Parathyroid adenoma (tissue), 2 donors: ENCODE measurements around the gene KRT10.

ENCODE experiments used
- H2AFZ ChIP-seq: fragments of 300-600 bp; sonication (generic); one replicate; pipeline ENCODE4 v1.7.0; 2017; ENCODE audit warnings: antibody characterized with exemption, mild to moderate bottlenecking
- H3K27ac ChIP-seq: fragments of 300-600 bp; sonication (generic); one replicate; pipeline ENCODE4 v1.7.0; 2017
- H3K27me3 ChIP-seq: fragments of 300-600 bp; sonication (generic); one replicate; pipeline ENCODE4 v1.7.0; 2017; ENCODE audit warnings: low read length; ENCODE audit not compliant: control insufficient read depth, insufficient read depth
- H3K36me3 ChIP-seq: fragments of 300-600 bp; sonication (generic); one replicate; pipeline ENCODE4 v1.7.0; 2017; ENCODE audit warnings: low read length; ENCODE audit not compliant: control insufficient read depth, insufficient read depth
- H3K4me1 ChIP-seq: fragments of 300-600 bp; sonication (generic); one replicate; pipeline ENCODE4 v1.7.0; 2017; ENCODE audit warnings: control low read depth
- H3K4me2 ChIP-seq: fragments of 300-600 bp; sonication (generic); one replicate; pipeline ENCODE4 v1.7.0; 2017; ENCODE audit warnings: low read length
- H3K4me3 ChIP-seq: fragments of 300-600 bp; sonication (generic); one replicate; pipeline ENCODE4 v1.7.0; 2017; ENCODE audit warnings: low read depth, low read length
- H3K79me2 ChIP-seq: fragments of 300-600 bp; sonication (generic); one replicate; pipeline ENCODE4 v1.7.0; 2017; ENCODE audit warnings: control low read depth
- H3K9ac ChIP-seq: fragments of 300-600 bp; sonication (generic); one replicate; pipeline ENCODE4 v1.7.0; 2017; ENCODE audit warnings: mild to moderate bottlenecking
- H3K9me3 ChIP-seq: fragments of 300-600 bp; sonication (generic); one replicate; pipeline ENCODE4 v1.7.0; 2017; ENCODE audit warnings: low read length; ENCODE audit not compliant: control insufficient read depth
- TF ChIP-seq, protein P1 (sequence below): fragments of 300-600 bp; sonication (generic); IDR thresholded peaks from one replicate; pipeline ENCODE4 v1.7.0; 2017; ENCODE audit warnings: antibody characterized with exemption, mild to moderate bottlenecking
- donor health status: primary hyperparathyroidism.

Gene KRT10

DNA sequence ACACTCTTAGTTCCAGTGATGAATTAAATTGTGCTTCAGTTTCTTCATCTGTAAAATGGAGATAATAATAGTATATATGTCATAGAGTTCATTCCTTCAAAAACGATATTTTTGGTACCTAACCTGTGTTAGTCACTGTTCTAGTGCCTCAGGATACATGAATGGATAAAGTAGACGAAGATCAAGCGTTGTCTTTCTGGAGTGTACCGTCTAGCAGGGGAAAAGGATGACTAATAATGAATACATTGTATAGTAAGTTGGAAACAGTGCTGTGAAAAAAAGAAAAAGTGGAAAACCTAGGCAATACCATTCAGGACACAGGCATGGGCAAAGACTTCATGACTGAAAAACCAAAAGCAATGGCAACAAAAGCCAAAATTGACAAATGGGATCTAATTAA lies 8.6 kb downstream of the KRT10 start:
- no peaks in the 10 kb centered on the region for H3K27me3 ChIP-seq
- no peaks in the 10 kb centered on the region for H3K4me1 ChIP-seq
- H3K4me2 ChIP-seq = no peak overlapping the region
- TF ChIP-seq, protein P1, sequence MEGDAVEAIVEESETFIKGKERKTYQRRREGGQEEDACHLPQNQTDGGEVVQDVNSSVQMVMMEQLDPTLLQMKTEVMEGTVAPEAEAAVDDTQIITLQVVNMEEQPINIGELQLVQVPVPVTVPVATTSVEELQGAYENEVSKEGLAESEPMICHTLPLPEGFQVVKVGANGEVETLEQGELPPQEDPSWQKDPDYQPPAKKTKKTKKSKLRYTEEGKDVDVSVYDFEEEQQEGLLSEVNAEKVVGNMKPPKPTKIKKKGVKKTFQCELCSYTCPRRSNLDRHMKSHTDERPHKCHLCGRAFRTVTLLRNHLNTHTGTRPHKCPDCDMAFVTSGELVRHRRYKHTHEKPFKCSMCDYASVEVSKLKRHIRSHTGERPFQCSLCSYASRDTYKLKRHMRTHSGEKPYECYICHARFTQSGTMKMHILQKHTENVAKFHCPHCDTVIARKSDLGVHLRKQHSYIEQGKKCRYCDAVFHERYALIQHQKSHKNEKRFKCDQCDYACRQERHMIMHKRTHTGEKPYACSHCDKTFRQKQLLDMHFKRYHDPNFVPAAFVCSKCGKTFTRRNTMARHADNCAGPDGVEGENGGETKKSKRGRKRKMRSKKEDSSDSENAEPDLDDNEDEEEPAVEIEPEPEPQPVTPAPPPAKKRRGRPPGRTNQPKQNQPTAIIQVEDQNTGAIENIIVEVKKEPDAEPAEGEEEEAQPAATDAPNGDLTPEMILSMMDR = no peak
- H3K27ac ChIP-seq = no peak overlapping the region
- H3K9me3 ChIP-seq = no peaks in the 10 kb centered on the region
- H3K4me3 ChIP-seq = no peak overlapping the region
- no peaks in the 10 kb centered on the region for H3K36me3 ChIP-seq
- H3K9ac ChIP-seq = no peak overlapping the region
- no peak overlapping the region for H2AFZ ChIP-seq
- H3K79me2 ChIP-seq = no peaks in the 10 kb centered on the region

DNA sequence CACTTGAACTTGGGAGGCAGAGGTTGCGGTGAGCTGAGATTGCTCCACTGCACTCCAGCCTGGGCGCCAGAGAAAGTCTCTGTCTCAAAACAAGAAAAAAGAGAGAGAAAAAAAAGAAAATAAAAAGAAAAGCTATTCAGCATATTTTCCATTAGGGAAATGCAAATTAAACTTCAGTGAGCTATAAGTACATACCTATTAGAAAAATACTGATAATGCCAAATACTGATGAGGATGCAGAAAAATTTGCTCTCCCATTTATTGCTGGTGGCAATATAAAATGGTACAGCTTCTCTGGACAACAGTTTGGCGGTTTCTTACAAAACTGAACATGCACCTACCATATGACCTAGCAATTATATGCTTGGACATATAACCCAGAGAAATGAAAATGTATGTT lies 9.8 kb downstream of the KRT10 start:
- Histone ChIP-seq H3K4me3 (no peak overlapping the region), H3K36me3 (no peaks in the 10 kb centered on the region), H3K27ac (no peak overlapping the region), H2AFZ (no peak overlapping the region), H3K27me3 (no peaks in the 10 kb centered on the region), H3K9ac (no peak overlapping the region), H3K9me3 (no peaks in the 10 kb centered on the region), H3K4me1 (no peaks in the 10 kb centered on the region), H3K4me2 (no peak overlapping the region), H3K79me2 (no peaks in the 10 kb centered on the region)
- TF ChIP-seq, protein P1 = no peak

DNA sequence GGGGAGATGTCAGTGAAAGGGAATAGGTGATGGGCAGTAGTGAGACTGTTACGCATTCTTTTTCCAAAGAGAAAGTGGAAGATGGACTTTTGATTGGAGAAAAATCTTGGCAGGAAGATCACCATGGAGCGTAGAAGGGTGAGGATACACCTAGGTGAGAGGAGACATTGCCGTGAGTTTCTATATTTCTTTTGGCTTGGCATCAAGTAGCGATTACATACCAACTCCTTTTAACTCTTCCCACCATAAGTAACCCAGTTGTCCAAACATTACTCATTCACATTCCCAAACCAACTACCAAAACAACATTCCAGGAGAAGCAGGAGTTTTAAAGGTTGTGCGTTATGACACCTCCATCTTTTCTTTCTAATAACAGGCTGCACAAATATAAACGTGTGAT lies 11.9 kb downstream of the KRT10 start:
- TF ChIP-seq, protein P1 = no peak
- Histone ChIP-seq H3K4me1 (no peaks in the 10 kb centered on the region), H3K4me3 (no peak overlapping the region), H3K27ac (no peak overlapping the region), H3K4me2 (no peak overlapping the region), H3K9ac (no peak overlapping the region), H3K36me3 (no peaks in the 10 kb centered on the region), H3K27me3 (no peaks in the 10 kb centered on the region), H2AFZ (no peak overlapping the region), H3K9me3 (no peaks in the 10 kb centered on the region), H3K79me2 (no peaks in the 10 kb centered on the region)

DNA sequence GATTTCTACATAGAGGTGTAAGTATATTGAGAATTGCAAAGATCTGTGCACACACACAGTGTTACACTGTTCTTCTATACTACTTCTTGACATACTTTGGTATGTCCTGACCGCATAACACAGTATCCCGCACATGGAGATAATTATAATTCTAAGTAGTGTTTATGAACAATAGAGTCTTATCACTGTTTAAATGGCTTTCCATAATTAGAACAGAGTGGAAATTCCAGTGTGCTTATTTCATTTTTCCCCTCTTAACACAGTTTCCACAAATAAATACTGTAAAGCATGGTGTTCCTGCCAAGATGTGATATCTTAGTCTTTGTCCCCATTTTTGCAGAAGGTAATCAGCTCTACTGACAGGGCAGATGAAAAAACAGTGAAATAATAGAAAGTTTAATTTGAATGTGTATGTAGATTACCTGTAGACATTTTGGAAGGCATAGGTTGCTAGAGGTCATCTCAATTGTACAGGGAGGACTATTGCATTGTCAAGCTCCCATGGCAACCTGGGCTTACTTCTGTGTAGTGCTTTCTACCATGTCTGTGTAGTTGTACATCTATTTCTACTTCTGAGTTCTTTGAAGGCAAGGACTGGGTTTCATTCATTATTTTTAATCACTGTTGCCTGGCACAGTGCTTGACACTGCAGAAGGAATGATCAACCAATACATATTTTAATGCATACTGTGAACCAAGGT lies 12.5 kb downstream of the KRT10 start:
- Histone ChIP-seq H3K4me1 (no peaks in the 10 kb centered on the region), H3K9me3 (no peaks in the 10 kb centered on the region), H3K36me3 (no peaks in the 10 kb centered on the region), H3K27ac (no peak overlapping the region), H2AFZ (no peak overlapping the region), H3K4me2 (no peak overlapping the region), H3K9ac (no peak overlapping the region), H3K79me2 (no peaks in the 10 kb centered on the region), H3K27me3 (no peaks in the 10 kb centered on the region), H3K4me3 (no peak overlapping the region)
- TF ChIP-seq, protein P1 = no peak

DNA sequence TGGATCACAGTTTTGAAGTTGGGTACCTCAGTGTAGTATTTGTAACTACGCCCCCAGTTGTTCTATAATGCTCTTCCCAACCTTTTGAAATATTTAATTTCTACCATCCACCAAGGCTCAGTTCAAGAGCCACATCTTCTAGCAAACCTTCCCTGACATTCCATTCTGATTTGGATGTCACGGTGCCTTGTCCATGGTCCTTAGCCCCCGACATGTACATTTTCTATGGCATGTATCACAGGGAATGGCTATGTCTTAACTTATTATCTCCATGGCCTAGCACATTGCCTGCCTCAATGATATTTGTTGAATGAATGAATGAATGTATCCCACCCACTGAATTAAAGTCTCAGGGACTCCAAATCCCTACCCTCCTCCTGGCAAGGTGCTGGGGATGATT lies 16.3 kb downstream of the KRT10 start:
- Histone ChIP-seq H3K9ac (no peak overlapping the region), H3K4me3 (no peak overlapping the region), H3K27me3 (no peaks in the 10 kb centered on the region), H3K27ac (no peak overlapping the region), H3K79me2 (no peaks in the 10 kb centered on the region), H3K4me1 (no peaks in the 10 kb centered on the region), H3K4me2 (no peak overlapping the region), H3K36me3 (no peaks in the 10 kb centered on the region), H3K9me3 (no peaks in the 10 kb centered on the region), H2AFZ (no peak overlapping the region)
- TF ChIP-seq, protein P1 = no peak
